ENCODE measurements around the gene LPAR1.

The LPAR1 gene

DNA sequence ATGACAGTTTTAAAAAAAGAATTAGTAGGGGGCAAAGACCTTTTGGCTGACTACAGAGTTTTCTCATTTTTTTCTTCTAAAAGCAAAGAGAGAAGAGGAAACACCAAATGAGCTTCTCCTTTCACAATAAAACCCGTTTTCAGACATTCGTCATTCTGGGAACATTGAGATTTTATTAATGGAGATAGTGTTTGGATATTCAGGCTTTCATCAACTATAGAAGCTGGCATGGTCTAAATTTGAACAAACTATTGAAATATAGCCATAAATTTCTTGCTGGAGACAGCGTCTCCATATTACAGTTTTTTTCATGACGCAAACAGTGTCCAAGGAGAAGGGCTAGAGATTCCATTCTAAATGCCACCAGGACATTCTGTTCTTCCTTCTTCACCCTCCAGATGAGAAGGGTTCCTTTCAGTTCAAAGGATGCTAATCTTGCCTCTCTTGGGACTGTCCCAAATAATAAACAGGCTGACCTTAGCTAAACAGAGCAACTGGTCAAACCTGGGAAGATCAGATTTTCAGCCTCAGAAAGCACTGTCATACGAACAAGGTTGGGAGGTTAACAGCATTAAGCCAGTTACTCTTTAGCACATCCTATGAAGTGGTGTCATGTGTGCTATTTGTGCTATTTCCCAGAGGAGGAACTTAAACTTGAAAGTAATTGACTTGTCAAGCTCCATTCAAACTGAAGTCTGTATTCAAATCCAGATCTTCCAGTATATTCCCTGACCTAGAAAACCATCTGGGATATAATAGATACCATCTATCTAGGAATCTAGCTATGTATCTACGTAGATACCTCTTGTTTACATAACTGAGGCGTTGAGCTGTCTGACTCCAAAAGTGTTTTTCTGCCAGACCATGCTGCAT, 125.6 kb downstream of the LPAR1 start:
- TF ChIP-seq, protein P1, sequence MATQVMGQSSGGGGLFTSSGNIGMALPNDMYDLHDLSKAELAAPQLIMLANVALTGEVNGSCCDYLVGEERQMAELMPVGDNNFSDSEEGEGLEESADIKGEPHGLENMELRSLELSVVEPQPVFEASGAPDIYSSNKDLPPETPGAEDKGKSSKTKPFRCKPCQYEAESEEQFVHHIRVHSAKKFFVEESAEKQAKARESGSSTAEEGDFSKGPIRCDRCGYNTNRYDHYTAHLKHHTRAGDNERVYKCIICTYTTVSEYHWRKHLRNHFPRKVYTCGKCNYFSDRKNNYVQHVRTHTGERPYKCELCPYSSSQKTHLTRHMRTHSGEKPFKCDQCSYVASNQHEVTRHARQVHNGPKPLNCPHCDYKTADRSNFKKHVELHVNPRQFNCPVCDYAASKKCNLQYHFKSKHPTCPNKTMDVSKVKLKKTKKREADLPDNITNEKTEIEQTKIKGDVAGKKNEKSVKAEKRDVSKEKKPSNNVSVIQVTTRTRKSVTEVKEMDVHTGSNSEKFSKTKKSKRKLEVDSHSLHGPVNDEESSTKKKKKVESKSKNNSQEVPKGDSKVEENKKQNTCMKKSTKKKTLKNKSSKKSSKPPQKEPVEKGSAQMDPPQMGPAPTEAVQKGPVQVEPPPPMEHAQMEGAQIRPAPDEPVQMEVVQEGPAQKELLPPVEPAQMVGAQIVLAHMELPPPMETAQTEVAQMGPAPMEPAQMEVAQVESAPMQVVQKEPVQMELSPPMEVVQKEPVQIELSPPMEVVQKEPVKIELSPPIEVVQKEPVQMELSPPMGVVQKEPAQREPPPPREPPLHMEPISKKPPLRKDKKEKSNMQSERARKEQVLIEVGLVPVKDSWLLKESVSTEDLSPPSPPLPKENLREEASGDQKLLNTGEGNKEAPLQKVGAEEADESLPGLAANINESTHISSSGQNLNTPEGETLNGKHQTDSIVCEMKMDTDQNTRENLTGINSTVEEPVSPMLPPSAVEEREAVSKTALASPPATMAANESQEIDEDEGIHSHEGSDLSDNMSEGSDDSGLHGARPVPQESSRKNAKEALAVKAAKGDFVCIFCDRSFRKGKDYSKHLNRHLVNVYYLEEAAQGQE (IDR thresholded peaks at IDR 0.05; ENCODE audit: insufficient replicate concordance, low read depth): no peak
- no peak for TF ChIP-seq SPI1 (IDR thresholded peaks at IDR 0.05; ENCODE audit: borderline replicate concordance, low read depth)
- TF ChIP-seq GABPA (IDR thresholded peaks at IDR 0.05; ENCODE audit: low read depth): no peak
- no peak for TF ChIP-seq POLR2AphosphoS5 (IDR thresholded peaks at IDR 0.05; ENCODE audit: low read depth)
- TF ChIP-seq, protein P2, sequence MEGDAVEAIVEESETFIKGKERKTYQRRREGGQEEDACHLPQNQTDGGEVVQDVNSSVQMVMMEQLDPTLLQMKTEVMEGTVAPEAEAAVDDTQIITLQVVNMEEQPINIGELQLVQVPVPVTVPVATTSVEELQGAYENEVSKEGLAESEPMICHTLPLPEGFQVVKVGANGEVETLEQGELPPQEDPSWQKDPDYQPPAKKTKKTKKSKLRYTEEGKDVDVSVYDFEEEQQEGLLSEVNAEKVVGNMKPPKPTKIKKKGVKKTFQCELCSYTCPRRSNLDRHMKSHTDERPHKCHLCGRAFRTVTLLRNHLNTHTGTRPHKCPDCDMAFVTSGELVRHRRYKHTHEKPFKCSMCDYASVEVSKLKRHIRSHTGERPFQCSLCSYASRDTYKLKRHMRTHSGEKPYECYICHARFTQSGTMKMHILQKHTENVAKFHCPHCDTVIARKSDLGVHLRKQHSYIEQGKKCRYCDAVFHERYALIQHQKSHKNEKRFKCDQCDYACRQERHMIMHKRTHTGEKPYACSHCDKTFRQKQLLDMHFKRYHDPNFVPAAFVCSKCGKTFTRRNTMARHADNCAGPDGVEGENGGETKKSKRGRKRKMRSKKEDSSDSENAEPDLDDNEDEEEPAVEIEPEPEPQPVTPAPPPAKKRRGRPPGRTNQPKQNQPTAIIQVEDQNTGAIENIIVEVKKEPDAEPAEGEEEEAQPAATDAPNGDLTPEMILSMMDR (IDR thresholded peaks at IDR 0.05; ENCODE audit: insufficient read depth, low read length): no peak
- H3K27ac ChIP-seq (replicated peaks): no peak overlapping the region
- no peaks in the 10 kb centered on the region for H3K27me3 ChIP-seq (ENCODE audit: insufficient read depth, poor library complexity, severe bottlenecking)
- no peak overlapping the region for H3K4me3 ChIP-seq (replicated peaks; ENCODE audit: insufficient read depth, low read length)
- no peak for DNase-seq (ENCODE audit: low read depth in 1 of 2, low spot score in 1 of 2)

DNA sequence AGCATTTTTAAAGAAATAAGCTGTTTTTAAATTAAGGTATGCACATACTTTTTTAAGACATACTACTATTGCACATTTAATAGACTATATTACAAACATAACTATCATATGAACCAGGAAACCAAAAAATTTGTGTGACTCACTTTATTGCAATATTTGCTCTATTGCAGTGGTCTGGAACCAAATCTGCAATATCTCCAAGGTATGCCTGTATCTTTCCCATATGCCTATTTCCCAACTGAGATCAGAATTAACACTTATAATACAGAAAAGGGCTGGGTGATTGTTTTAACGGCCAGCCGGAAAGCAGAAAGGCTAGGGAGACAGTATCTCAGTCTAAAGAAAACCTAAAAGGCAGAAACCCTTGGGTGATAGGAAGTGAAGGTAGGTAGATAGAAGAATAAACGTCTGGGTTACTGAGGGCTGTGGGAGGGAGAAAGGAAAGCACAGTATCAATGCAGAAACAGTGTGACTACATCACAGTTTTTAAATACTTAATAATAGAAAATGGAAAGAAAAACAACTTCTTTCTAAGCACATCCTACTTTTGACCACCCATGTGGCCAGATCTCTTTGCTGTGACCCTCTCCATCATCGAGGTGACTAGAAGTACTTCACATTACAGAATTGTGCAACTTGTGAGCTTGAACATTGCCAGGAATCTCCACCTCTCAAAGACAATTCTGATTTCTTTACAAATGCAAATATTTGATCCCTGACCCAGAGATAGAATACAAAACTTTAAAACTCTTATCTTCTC, 126.4 kb downstream of the LPAR1 start:
- DNase-seq (ENCODE audit: low read depth in 1 of 2, low spot score in 1 of 2): no peak
- TF ChIP-seq SPI1 (IDR thresholded peaks at IDR 0.05; ENCODE audit: borderline replicate concordance, low read depth) (no peak), POLR2AphosphoS5 (IDR thresholded peaks at IDR 0.05; ENCODE audit: low read depth) (no peak), GABPA (IDR thresholded peaks at IDR 0.05; ENCODE audit: low read depth) (no peak)
- TF ChIP-seq, protein P1 (IDR thresholded peaks at IDR 0.05; ENCODE audit: insufficient replicate concordance, low read depth): no peak
- TF ChIP-seq, protein P2 (IDR thresholded peaks at IDR 0.05; ENCODE audit: insufficient read depth, low read length): no peak
- Histone ChIP-seq H3K4me3 (replicated peaks; ENCODE audit: insufficient read depth, low read length) (no peak overlapping the region), H3K27me3 (ENCODE audit: insufficient read depth, poor library complexity, severe bottlenecking) (no peaks in the 10 kb centered on the region), H3K27ac (replicated peaks) (no peak overlapping the region)

DNA sequence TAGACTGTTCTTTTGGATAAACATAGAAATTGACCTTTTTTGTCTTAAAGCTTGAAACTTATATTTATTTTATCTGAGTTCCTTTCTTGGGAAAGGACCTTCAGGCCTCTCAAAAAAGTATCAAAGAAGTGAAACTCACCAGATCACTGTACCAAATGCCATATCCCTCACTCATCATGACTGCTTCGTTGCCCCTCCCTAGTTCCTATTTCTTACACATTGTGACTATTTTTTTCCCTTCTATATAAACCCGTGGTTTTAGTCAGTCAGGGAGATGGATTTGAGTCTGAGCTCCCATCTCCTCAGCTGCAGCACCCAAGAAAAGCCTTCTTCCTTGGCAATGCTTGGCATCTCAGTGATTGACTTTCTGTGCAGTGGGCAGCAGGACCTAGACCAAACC, 129.4 kb downstream of the LPAR1 start:
- H3K27me3 ChIP-seq (ENCODE audit: insufficient read depth, poor library complexity, severe bottlenecking): no peaks in the 10 kb centered on the region
- H3K27ac ChIP-seq (replicated peaks): no peak overlapping the region
- DNase-seq (ENCODE audit: low read depth in 1 of 2, low spot score in 1 of 2): no peak
- no peak overlapping the region for H3K4me3 ChIP-seq (replicated peaks; ENCODE audit: insufficient read depth, low read length)
- TF ChIP-seq GABPA (IDR thresholded peaks at IDR 0.05; ENCODE audit: low read depth) (no peak), POLR2AphosphoS5 (IDR thresholded peaks at IDR 0.05; ENCODE audit: low read depth) (no peak), SPI1 (IDR thresholded peaks at IDR 0.05; ENCODE audit: borderline replicate concordance, low read depth) (no peak)
- TF ChIP-seq, protein P1 (IDR thresholded peaks at IDR 0.05; ENCODE audit: insufficient replicate concordance, low read depth): no peak
- TF ChIP-seq, protein P2 (IDR thresholded peaks at IDR 0.05; ENCODE audit: insufficient read depth, low read length): no peak
